AG04449 (cell line): ENCODE data around the gene NPR3.

Experiments
- CTCF ChIA-PET: fragments of 350-600 bp; formaldehyde crosslinking; extraction: SDS; loops from one replicate; lab custom pipeline; 2021; ENCODE audit warnings: antibody characterized with exemption; lab: Yijun Ruan, JAX
- POLR2A ChIA-PET: fragments of 400-600, 350-600 bp; formaldehyde crosslinking; extraction: SDS; loops from one replicate; lab custom pipeline; 2020; ENCODE audit warnings: antibody characterized with exemption, inconsistent platforms; lab: Yijun Ruan, JAX
- DNase-seq: peaks from one replicate; pipeline ENCODE4 v3.0.0-alpha.2; 2010; ENCODE audit warnings: low read depth, low spot score
- H3K4me3 ChIP-seq: 2 replicates; pipeline ENCODE4 v1.5.1; 2011; ENCODE audit warnings: low read depth, mild to moderate bottlenecking, control low read depth, low read length
- CTCF ChIP-seq: IDR thresholded peaks from one replicate; pipeline ENCODE4 v1.5.1; 2011; ENCODE audit warnings: mild to moderate bottlenecking, moderate library complexity, low read length, control low read depth, inconsistent platforms; ENCODE audit not compliant: insufficient read depth; ENCODE audit errors: missing control alignments

NPR3 gene

GRCh38 chr5:32678472-32678871, 32.6 kb upstream of the NPR3 start:
- CTCF ChIA-PET: interaction anchor here (1.2 kb wide), 1 partner anchor 17 kb away, joined by 3 read pairs; no protein-coding TSS in a partner anchor
- POLR2A ChIA-PET: no interaction called here
- H3K4me3 ChIP-seq: no peak overlapping the region
- no peak for DNase-seq
- no peak for TF ChIP-seq CTCF

GRCh38 chr5:32679218-32679617, 31.9 kb upstream of the NPR3 start:
- ChIA-PET POLR2A (no interaction called here), CTCF (no interaction called here)
- no peak overlapping the region for H3K4me3 ChIP-seq
- no peak for DNase-seq
- TF ChIP-seq CTCF: no peak

GRCh38 chr5:32680183-32680582, 30.9 kb upstream of the NPR3 start:
- CTCF ChIA-PET: no interaction called here
- POLR2A ChIA-PET: no interaction called here
- no peak for TF ChIP-seq CTCF
- H3K4me3 ChIP-seq: no peak overlapping the region
- DNase-seq: no peak

GRCh38 chr5:32683125-32683524, 28.0 kb upstream of the NPR3 start:
- ChIA-PET CTCF (no interaction called here), POLR2A (no interaction called here)
- H3K4me3 ChIP-seq: no peak overlapping the region
- no peak for TF ChIP-seq CTCF
- DNase-seq: no peak

- ChIA-PET CTCF (interaction anchor here (1.2 kb wide), 1 partner anchor 13 kb away, joined by 4 read pairs; no protein-coding TSS in a partner anchor), POLR2A (no interaction called here)
- no peak overlapping the region for H3K4me3 ChIP-seq
- DNase-seq: no peak
- TF ChIP-seq CTCF: no peak
These were observed 26.9 kb upstream of the NPR3 start for GRCh38 chr5:32684260-32684659.

GRCh38 chr5:32686799-32687498, 24.2 kb upstream of the NPR3 start:
- POLR2A ChIA-PET: no interaction called here
- CTCF ChIA-PET: interaction anchor here (1.5 kb wide), 1 partner anchor 21 kb away, joined by 3 read pairs; no protein-coding TSS in a partner anchor
- H3K4me3 ChIP-seq: no peak overlapping the region
- no peak for TF ChIP-seq CTCF
- DNase-seq: no peak
